ENCODE results near the gene CDKAL1. TPM values are rescaled to one million over a fixed set of nuclear protein-coding genes. Genes with fewer than 3 reads are reported as not detected.
"Not testable (repeated sequence)": the region's sequence is repeated elsewhere in the genome, so short reads cannot be mapped to it uniquely, and the experiment has no call there.

Gene CDKAL1
- total RNA-seq, 1 donor from 2014 or later: 47.6 TPM

- no peak for DNase-seq
Measured at GRCh38 chr6:20642441-20642840, 108.2 kb downstream of the CDKAL1 start.

- DNase-seq: no peak
Measured at GRCh38 chr6:20644667-20645370, 110.6 kb downstream of the CDKAL1 start.

GRCh38 chr6:20645572-20645971, 111.3 kb downstream of the CDKAL1 start:
- DNase-seq: not testable (repeated sequence)

- no peak for DNase-seq
Measured at GRCh38 chr6:20647585-20647984, 113.3 kb downstream of the CDKAL1 start.

- not testable (repeated sequence) for DNase-seq
Measured at GRCh38 chr6:20649696-20650470, 115.6 kb downstream of the CDKAL1 start.

GRCh38 chr6:20652299-20653084, 118.2 kb downstream of the CDKAL1 start:
- DNase-seq: no peak

GRCh38 chr6:20653085-20653479, 118.8 kb downstream of the CDKAL1 start:
- no peak for DNase-seq

- DNase-seq: no peak
Measured at GRCh38 chr6:20655317-20655716, 121.1 kb downstream of the CDKAL1 start.

- DNase-seq: no peak
Measured at GRCh38 chr6:20657274-20657800, 123.1 kb downstream of the CDKAL1 start.

GRCh38 chr6:20658053-20658452, 123.8 kb downstream of the CDKAL1 start:
- DNase-seq: no peak

- no peak for DNase-seq
Measured at GRCh38 chr6:20658516-20658915, 124.3 kb downstream of the CDKAL1 start.

GRCh38 chr6:20660534-20660933, 126.3 kb downstream of the CDKAL1 start:
- DNase-seq: no peak

- no peak for DNase-seq
Measured at GRCh38 chr6:20661721-20662120, 127.5 kb downstream of the CDKAL1 start.

- no peak for DNase-seq
Measured at GRCh38 chr6:20664250-20664649, 130.0 kb downstream of the CDKAL1 start.

GRCh38 chr6:20665290-20665689, 131.0 kb downstream of the CDKAL1 start:
- DNase-seq: no peak

- no peak for DNase-seq
Measured at GRCh38 chr6:20669571-20670314, 135.5 kb downstream of the CDKAL1 start.

GRCh38 chr6:20670750-20671149, 136.5 kb downstream of the CDKAL1 start:
- DNase-seq: no peak

- no peak for DNase-seq
Measured at GRCh38 chr6:20672038-20672437, 137.8 kb downstream of the CDKAL1 start.

GRCh38 chr6:20673458-20673857, 139.2 kb downstream of the CDKAL1 start:
- DNase-seq: no peak

GRCh38 chr6:20674664-20675063, 140.4 kb downstream of the CDKAL1 start:
- DNase-seq: no peak

GRCh38 chr6:20678831-20679352, 144.6 kb downstream of the CDKAL1 start:
- DNase-seq: no peak

- DNase-seq: no peak
Measured at GRCh38 chr6:20680697-20681165, 146.5 kb downstream of the CDKAL1 start.
